Erythroblast (primary cell): Measurements from ENCODE around the gene AFF3.

ENCODE experiments used
- GATA1 ChIP-seq: IDR thresholded peaks from 2 replicates; pipeline ENCODE4 v1.6.1; 2011; ENCODE audit warnings: low read depth, mild to moderate bottlenecking, control low read depth, low read length, moderate library complexity
- POLR2A ChIP-seq: IDR thresholded peaks from 2 replicates; pipeline ENCODE4 v1.6.1; 2011; ENCODE audit warnings: mild to moderate bottlenecking, low read length

DNA sequence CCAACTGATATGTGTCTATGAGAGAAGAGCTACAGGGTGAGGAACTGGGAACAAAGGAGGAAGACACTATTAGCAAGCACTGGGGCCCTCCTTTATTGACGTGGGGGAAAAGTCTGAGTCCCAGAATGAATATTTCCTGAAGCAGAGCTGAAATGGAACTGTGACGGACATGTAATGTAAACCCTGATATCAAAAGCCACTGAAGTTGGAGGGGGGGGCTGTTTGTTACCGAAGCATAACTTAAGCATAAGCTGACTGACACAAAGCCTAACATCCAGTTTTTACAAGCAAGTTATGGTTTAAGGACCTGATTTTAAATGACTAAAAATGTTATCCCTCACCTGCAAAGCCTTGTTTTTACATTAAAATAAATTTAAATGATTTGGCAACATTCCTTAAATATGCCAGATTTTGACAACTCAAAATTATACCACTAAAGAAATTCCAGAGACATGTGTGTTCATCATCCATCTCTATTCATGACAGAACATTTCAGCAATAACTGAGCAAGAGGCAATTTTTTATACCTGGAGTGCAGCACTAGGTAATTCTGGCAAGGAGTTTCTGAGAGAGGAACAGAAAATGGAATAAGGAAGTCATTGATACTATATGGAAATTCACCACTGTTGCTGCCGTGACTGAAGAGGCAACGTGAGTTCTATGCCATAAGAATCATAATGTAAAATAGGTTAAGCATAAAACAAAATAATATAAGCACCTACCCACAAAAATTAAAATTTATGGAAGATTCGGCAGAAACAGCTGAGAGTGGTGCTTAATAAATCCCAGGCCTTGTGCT lies 186.0 kb downstream of the AFF3 start:
- TF ChIP-seq POLR2A, result no peak
- TF ChIP-seq GATA1, result no peak
